Uterus (tissue), 2 donors: ENCODE results near the gene ACAP3.

Experiments
- POLR2A ChIP-seq, 2 donors: fragments of 450-650 bp; IDR thresholded peaks; one replicate each; pipeline ENCODE4 v1.6.1; 2016; ENCODE audit warnings: antibody characterized with exemption in 2 of 2, mild to moderate bottlenecking in 1 of 2, moderate library complexity in 1 of 2
- TF ChIP-seq, protein P1 (sequence below), 4 experiments: fragments of 200-600 bp in 2 of 4; fragments of 450-650 bp in 2 of 4; sonication (generic) in 2 of 4; IDR thresholded peaks; one replicate each; pipeline ENCODE4 v1.5.1; 2016 to 2019; ENCODE audit warnings: antibody characterized with exemption in 4 of 4, mild to moderate bottlenecking in 2 of 4, moderate library complexity in 1 of 4

DNA sequence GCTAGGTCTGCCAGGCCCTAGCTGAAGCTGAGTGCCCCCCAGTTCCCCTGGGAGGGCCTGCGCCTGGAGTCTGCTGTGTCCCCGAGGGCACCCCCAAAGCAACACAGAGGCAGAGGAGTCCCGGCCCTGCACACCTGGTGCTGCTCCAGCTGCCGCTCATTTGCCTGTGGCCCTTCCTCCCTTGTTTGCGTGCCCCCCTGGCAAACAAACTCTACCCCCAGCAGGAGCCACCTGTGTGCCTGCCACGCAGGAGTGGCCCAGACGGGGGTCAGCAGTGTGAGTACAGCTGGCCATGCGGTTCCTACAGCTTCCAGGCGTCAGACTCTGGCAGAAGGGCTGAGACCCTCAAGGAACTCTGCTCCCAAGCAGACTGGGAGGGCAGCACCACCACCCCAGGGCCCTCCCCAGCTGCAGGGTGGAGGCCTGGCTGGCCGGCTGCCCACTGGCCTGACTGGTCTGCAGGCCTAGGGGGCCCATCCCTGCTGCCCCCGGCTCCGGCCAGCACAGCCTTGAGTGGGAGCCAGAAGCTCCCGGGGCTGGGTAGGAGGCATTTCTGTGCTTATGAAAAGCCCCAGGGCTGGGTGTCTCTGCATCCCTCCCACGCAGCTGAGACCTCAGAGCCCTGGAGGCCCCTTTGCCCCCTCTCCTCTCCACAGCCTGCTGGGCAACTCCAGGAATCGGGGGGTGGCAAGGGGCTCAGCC, 22.8 kb upstream of the ACAP3 start:
- TF ChIP-seq, protein P1, sequence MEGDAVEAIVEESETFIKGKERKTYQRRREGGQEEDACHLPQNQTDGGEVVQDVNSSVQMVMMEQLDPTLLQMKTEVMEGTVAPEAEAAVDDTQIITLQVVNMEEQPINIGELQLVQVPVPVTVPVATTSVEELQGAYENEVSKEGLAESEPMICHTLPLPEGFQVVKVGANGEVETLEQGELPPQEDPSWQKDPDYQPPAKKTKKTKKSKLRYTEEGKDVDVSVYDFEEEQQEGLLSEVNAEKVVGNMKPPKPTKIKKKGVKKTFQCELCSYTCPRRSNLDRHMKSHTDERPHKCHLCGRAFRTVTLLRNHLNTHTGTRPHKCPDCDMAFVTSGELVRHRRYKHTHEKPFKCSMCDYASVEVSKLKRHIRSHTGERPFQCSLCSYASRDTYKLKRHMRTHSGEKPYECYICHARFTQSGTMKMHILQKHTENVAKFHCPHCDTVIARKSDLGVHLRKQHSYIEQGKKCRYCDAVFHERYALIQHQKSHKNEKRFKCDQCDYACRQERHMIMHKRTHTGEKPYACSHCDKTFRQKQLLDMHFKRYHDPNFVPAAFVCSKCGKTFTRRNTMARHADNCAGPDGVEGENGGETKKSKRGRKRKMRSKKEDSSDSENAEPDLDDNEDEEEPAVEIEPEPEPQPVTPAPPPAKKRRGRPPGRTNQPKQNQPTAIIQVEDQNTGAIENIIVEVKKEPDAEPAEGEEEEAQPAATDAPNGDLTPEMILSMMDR (IDR thresholded peaks at IDR 0.05), result no peak
- TF ChIP-seq POLR2A (IDR thresholded peaks at IDR 0.05), result no peak
